Islet precursor cell (in vitro differentiated cells): Measurements from ENCODE around the gene CYREN.
"Not testable (repeated sequence)": the region's sequence is repeated elsewhere in the genome, so short reads cannot be mapped to it uniquely, and the experiment has no call there.

ENCODE experiments used
- DNase-seq: peaks from one replicate; pipeline ENCODE4 v3.0.0-alpha.2; 2018

CYREN gene

GRCh38 chr7:135175931-135176330 is 5.4 kb upstream of the CYREN start:
- DNase-seq: no peak

- DNase-seq: no peak
Measured at GRCh38 chr7:135174941-135175340, 4.4 kb upstream of the CYREN start.

- DNase-seq: not testable (repeated sequence)
Measured at GRCh38 chr7:135173916-135174315, 3.4 kb upstream of the CYREN start.

- DNase-seq: peak; percentile 95
Measured at GRCh38 chr7:135171581-135172291, 1.2 kb upstream of the CYREN start.

GRCh38 chr7:135170998-135171481 is 533 bp upstream of the CYREN start:
- not testable (repeated sequence) for DNase-seq

GRCh38 chr7:135169964-135170273 is 588 bp downstream of the CYREN start:
- DNase-seq: no peak

- peak; percentile 82 for DNase-seq
Measured at GRCh38 chr7:135169141-135169963, 1.2 kb downstream of the CYREN start.

GRCh38 chr7:135168489-135169140 is 1.9 kb downstream of the CYREN start:
- no peak for DNase-seq

- DNase-seq: no peak
Measured at GRCh38 chr7:135168001-135168400, 2.5 kb downstream of the CYREN start.

GRCh38 chr7:135167365-135167917 is 3.1 kb downstream of the CYREN start:
- DNase-seq: no peak

- DNase-seq: no peak
Measured at GRCh38 chr7:135166338-135166990, 4.0 kb downstream of the CYREN start.

GRCh38 chr7:135165862-135166261 is 4.6 kb downstream of the CYREN start:
- no peak for DNase-seq

GRCh38 chr7:135164357-135165061 is 6.0 kb downstream of the CYREN start:
- no peak for DNase-seq

GRCh38 chr7:135162382-135163001 is 8.0 kb downstream of the CYREN start:
- no peak for DNase-seq

- no peak for DNase-seq
Measured at GRCh38 chr7:135161669-135162068, 8.8 kb downstream of the CYREN start.

- no peak for DNase-seq
Measured at GRCh38 chr7:135160858-135161653, 9.5 kb downstream of the CYREN start.

GRCh38 chr7:135160098-135160857 is 10.2 kb downstream of the CYREN start:
- no peak for DNase-seq

GRCh38 chr7:135159359-135160085 is 11.0 kb downstream of the CYREN start:
- DNase-seq: no peak

GRCh38 chr7:135158874-135159273 is 11.6 kb downstream of the CYREN start:
- no peak for DNase-seq
